ENCODE data around the gene NPFF. TPM values are rescaled to one million over a fixed set of nuclear protein-coding genes. Genes with fewer than 3 reads are reported as not detected.

NPFF gene
- total RNA-seq, 1 donor from 2014 or later = not detected

DNA sequence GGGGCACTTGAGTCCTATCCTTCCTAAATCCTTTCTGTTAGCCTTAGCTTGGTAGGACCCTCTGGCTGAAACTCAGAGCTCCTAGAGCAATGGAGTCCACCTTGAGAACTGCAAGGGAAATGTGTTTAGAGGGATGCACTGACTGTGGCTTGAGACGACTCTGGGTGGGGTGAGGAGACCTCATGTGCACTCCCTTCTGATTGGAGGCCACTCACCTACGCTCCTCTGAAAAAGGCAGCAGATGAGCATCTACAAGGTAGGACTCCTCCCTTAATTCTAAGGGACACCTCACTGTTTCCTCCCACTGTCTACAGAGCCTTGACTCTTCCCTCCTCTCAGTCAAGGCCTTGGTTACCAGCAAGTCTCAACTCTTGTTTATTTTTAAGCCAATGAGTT lies 9.1 kb downstream of the NPFF start:
- no peak overlapping the region for H3K27ac Mint-ChIP-seq
- no peaks in the 10 kb centered on the region for H3K27me3 Mint-ChIP-seq (ENCODE audit: low read depth)
- DNase-seq (ENCODE audit: low spot score in 2 of 2, unreplicated experiment in 2 of 2) = no peak
- H3K9me3 Mint-ChIP-seq = no peaks in the 10 kb centered on the region
- H3K4me3 Mint-ChIP-seq = peak overlapping the region; percentile 83
- peaks cover 57% of the 10 kb centered on the region for H3K4me1 Mint-ChIP-seq
- no peaks in the 10 kb centered on the region for H3K36me3 Mint-ChIP-seq
- TF ChIP-seq CTCF (IDR thresholded peaks at IDR 0.05; ENCODE audit: unreplicated experiment) = no peak

- Mint-ChIP-seq H3K4me1 (peaks cover 57% of the 10 kb centered on the region), H3K4me3 (no peak overlapping the region), H3K27ac (peak overlapping the region; percentile 43), H3K9me3 (no peaks in the 10 kb centered on the region), H3K36me3 (no peaks in the 10 kb centered on the region), H3K27me3 (ENCODE audit: low read depth) (no peaks in the 10 kb centered on the region)
- no peak for TF ChIP-seq CTCF (IDR thresholded peaks at IDR 0.05; ENCODE audit: unreplicated experiment)
- no peak for DNase-seq (ENCODE audit: low spot score in 2 of 2, unreplicated experiment in 2 of 2)
Observed at GRCh38 chr12:53497461-53497860, 9.8 kb downstream of the NPFF start.

DNA sequence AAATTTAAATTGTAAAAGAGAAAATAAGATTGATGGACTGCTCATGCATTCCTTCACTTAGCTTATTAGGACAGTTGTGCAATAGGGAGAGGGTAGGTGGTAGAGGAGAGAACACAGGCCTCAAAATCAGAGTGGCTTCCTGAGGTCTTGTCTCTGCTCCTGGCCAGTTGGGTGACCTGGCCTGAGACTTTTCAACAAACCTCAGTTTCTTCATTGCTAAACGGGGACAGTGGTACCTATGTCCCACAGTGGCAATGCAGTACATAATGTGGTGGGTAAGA lies 10.6 kb downstream of the NPFF start:
- Mint-ChIP-seq H3K9me3 (no peaks in the 10 kb centered on the region), H3K27me3 (ENCODE audit: low read depth) (no peaks in the 10 kb centered on the region), H3K27ac (peak overlapping the region; percentile 74), H3K4me1 (peaks cover 56% of the 10 kb centered on the region), H3K4me3 (peak overlapping the region; percentile 49), H3K36me3 (no peaks in the 10 kb centered on the region)
- DNase-seq (ENCODE audit: low spot score in 2 of 2, unreplicated experiment in 2 of 2) = no peak
- TF ChIP-seq CTCF (IDR thresholded peaks at IDR 0.05; ENCODE audit: unreplicated experiment) = no peak

DNA sequence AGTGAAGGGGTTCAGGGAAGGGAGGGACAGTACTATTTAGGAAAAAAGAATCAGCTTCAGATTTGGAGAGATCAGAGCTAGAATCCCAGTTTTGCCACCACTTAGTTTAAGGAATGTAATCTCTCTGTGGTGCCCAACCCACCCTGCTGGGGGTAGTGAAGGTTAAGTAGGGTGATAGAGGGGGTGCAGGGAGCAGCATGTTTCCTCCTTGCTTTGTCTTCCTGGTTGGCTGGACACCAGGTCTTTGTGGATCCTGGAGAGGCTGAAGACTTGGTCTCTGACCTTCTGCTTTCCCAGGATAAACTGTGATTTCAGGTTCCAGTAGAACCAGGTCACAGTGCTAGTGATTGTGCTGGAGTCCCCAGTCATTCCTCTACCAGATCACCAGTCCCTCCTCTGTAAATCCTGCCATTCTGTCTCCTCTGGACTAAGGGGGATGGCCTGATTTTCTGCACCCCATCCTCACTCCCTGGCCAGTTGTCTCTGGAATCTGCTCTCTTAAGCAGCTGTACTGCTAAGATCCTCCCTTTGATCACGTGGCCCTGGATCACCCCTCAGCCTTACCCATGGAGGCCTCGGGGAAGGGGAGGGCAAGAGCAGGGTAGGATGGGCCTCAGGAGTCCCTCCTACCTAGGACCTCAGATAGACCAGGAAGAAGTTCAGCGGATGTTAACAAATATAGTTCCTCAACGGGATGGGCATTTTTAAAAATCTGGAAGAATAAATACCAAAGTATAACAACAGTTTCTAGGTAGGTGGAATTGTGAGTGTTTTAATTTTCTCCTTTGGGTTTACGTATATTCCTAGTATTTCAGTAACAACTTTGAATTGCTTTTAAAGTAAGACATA lies 11.2 kb downstream of the NPFF start:
- H3K36me3 Mint-ChIP-seq = no peaks in the 10 kb centered on the region
- DNase-seq (ENCODE audit: low spot score in 2 of 2, unreplicated experiment in 2 of 2) = peak in 1 of 2 experiments; percentile 56
- H3K27me3 Mint-ChIP-seq (ENCODE audit: low read depth) = no peaks in the 10 kb centered on the region
- peak overlapping the region; percentile 74 for H3K27ac Mint-ChIP-seq
- H3K4me1 Mint-ChIP-seq = peaks cover 54% of the 10 kb centered on the region
- H3K9me3 Mint-ChIP-seq = no peaks in the 10 kb centered on the region
- peak overlapping the region; percentile 49 for H3K4me3 Mint-ChIP-seq
- no peak for TF ChIP-seq CTCF (IDR thresholded peaks at IDR 0.05; ENCODE audit: unreplicated experiment)

- no peaks in the 10 kb centered on the region for H3K36me3 Mint-ChIP-seq
- TF ChIP-seq CTCF (IDR thresholded peaks at IDR 0.05; ENCODE audit: unreplicated experiment) = no peak
- H3K27ac Mint-ChIP-seq = peak overlapping the region; percentile 99
- DNase-seq (ENCODE audit: low spot score in 2 of 2, unreplicated experiment in 2 of 2) = no peak
- H3K4me1 Mint-ChIP-seq = peaks cover 42% of the 10 kb centered on the region
- H3K27me3 Mint-ChIP-seq (ENCODE audit: low read depth) = no peaks in the 10 kb centered on the region
- no peaks in the 10 kb centered on the region for H3K9me3 Mint-ChIP-seq
- H3K4me3 Mint-ChIP-seq = peak overlapping the region; percentile 88
Observed at GRCh38 chr12:53493610-53494391, 13.5 kb downstream of the NPFF start.

Measured in mesothelial cell of epicardium (in vitro differentiated cells).